ENCODE measurements around the gene FUT2.
A peak's percentile ranks its signal among the peaks of the same experiment; 100 is the strongest.

Gene FUT2

DNA sequence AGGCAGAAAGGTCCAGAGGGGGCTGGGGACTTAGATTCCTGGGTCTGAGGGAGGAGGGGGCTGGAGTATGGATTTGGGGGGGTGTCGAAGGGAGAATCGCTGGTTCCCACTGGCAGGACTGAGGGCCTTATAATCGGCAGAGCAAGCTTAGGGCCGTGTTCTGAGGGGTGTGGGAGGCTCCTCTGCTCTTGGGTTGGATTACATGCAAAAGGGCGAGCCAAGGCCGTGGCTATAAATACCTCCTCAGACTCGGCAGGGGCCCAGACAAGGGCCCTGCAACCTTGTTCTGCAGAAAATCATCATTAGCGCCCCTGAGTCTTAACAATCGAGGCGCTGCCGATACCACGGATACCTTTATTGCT lies 24.5 kb downstream of the FUT2 start:
- Histone ChIP-seq H3K36me3 (ENCODE audit: insufficient read depth, low read length) (no peaks in the 10 kb centered on the region), H3K27me3 (ENCODE audit: control insufficient read depth in 1 of 2, insufficient read depth in 2 of 2, low read length in 2 of 2) (no peaks in the 10 kb centered on the region), H3K4me3 (ENCODE audit: low read depth in 1 of 2, low read length in 2 of 2) (peak overlapping the region; percentile 55 to 57), H3K27ac (ENCODE audit: low read depth, low read length) (peak overlapping the region; percentile 62), H3K4me1 (ENCODE audit: insufficient read depth, low read length) (peaks cover 19% of the 10 kb centered on the region), H3K9me3 (ENCODE audit: low read length) (no peaks in the 10 kb centered on the region), H3K9ac (ENCODE audit: low read length) (no peak overlapping the region)

DNA sequence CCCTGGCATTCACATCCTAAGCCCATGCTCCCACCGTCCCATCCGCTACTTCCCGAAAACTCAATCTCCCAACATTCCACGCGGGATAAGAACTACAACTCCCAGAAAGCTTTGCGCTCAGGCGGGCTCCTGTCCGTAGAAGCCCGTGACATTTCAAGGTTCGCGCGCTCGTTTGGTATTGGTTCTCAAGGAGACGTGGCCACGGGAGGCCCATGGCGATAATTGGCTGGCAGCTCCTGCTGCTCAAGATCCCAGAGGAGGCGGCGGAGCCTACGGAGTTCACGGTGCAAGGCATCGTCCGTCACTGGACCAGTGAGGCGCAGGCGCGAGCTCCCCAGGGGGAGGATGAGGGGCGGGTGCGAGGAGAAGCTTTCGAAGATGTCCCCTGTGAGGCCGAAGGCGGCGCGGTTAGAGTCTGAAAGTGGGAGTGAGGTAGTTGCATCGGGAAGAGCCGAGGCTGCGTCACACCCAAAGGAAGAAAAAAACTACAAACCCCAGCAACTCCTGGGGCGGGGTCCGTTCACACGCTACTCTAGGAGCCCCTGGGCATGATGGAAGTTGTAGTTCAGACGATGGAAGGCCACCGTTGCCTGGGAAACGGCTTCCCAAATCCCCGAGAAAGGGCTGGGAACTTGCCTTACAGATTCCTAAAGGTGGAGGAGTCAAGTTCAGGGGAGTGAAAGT lies 25.0 kb downstream of the FUT2 start:
- H3K27me3 ChIP-seq (ENCODE audit: control insufficient read depth in 1 of 2, insufficient read depth in 2 of 2, low read length in 2 of 2), result no peaks in the 10 kb centered on the region
- peak overlapping the region; percentile 55 to 57 for H3K4me3 ChIP-seq (ENCODE audit: low read depth in 1 of 2, low read length in 2 of 2)
- peak overlapping the region; percentile 62 for H3K27ac ChIP-seq (ENCODE audit: low read depth, low read length)
- H3K9ac ChIP-seq (ENCODE audit: low read length), result no peak overlapping the region
- no peaks in the 10 kb centered on the region for H3K36me3 ChIP-seq (ENCODE audit: insufficient read depth, low read length)
- no peaks in the 10 kb centered on the region for H3K9me3 ChIP-seq (ENCODE audit: low read length)
- peaks cover 13% of the 10 kb centered on the region for H3K4me1 ChIP-seq (ENCODE audit: insufficient read depth, low read length)

DNA sequence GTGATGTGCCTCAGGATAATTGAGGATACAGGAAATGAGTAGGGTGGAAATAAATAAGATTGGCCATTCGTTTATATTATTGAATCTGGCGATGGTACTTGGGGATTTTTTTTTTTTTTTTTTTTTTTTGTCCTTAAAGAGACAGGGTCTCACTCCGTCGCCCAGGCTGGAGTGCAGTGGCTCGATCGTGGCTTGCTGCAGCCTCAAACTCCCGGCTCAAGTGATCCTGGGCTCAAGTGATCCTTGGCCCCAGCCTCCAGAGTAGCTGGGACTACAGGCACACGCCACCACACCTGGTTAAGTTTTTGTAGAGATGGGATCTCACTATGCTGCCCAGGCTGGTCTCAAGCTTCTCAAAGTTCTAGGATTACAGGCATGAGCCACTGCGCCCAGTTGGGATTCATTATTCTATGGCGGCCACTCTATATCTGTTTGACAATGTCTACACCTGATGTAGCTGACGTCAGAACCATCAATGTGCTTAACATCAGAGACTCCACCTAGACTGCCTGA lies 26.5 kb downstream of the FUT2 start:
- H3K9ac ChIP-seq (ENCODE audit: low read length), result no peak overlapping the region
- H3K9me3 ChIP-seq (ENCODE audit: low read length), result no peaks in the 10 kb centered on the region
- no peak overlapping the region for H3K4me3 ChIP-seq (ENCODE audit: low read depth in 1 of 2, low read length in 2 of 2)
- no peaks in the 10 kb centered on the region for H3K27me3 ChIP-seq (ENCODE audit: control insufficient read depth in 1 of 2, insufficient read depth in 2 of 2, low read length in 2 of 2)
- peaks cover 1% of the 10 kb centered on the region for H3K4me1 ChIP-seq (ENCODE audit: insufficient read depth, low read length)
- H3K36me3 ChIP-seq (ENCODE audit: insufficient read depth, low read length), result no peaks in the 10 kb centered on the region
- H3K27ac ChIP-seq (ENCODE audit: low read depth, low read length), result no peak overlapping the region

DNA sequence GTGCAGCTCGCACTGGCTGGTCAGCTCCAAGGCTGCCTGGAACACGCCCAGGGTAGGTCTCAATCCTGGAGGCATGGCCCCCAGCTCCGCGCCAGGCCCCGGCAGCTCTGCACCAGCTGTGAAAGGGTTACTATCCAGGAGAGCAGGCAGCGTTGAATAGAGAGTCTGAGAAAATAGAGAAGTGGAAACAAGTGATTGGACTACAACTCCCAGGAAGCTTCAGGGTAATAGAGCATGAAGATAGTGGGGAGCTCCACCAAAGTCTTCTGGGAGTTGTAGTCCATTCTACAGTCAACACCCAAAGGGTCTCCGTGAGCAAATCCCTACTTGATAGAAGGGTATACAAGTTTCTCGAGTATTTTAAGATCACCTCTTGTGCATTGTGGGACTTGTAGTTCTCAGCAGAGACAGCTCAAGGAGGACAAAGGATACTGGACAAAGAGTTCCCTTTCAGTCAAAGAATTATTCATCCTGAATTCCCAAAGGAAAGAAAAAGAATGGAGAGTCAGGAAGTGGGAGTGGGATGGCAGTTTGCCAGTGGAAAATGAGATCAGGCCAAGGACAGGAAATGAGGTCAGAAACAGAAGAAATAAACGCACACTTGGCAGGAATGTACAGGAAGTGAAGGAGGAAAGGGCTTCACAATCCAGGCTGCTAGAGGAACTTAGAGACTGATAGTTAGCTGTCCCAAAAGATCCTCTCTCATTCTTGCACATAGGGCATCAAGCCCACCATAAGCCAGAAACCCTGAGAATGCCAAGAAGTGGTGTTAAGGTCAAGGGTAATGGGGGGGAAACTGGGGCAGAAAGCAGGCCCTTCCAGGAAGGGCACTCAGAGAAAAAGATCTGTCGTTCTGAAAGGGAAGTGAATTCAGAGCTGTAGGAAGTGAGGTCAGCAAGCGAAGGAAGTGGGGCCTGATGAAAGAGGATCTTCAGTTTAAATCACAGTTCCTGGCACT lies 29.3 kb downstream of the FUT2 start:
- Histone ChIP-seq H3K4me3 (ENCODE audit: low read depth in 1 of 2, low read length in 2 of 2) (no peak overlapping the region), H3K4me1 (ENCODE audit: insufficient read depth, low read length) (no peaks in the 10 kb centered on the region), H3K36me3 (ENCODE audit: insufficient read depth, low read length) (no peaks in the 10 kb centered on the region), H3K9me3 (ENCODE audit: low read length) (no peaks in the 10 kb centered on the region), H3K27ac (ENCODE audit: low read depth, low read length) (peak overlapping the region; percentile 12), H3K9ac (ENCODE audit: low read length) (no peak overlapping the region), H3K27me3 (ENCODE audit: control insufficient read depth in 1 of 2, insufficient read depth in 2 of 2, low read length in 2 of 2) (peaks cover 0 to 4% of the 10 kb centered on the region in 2 donors)

DNA sequence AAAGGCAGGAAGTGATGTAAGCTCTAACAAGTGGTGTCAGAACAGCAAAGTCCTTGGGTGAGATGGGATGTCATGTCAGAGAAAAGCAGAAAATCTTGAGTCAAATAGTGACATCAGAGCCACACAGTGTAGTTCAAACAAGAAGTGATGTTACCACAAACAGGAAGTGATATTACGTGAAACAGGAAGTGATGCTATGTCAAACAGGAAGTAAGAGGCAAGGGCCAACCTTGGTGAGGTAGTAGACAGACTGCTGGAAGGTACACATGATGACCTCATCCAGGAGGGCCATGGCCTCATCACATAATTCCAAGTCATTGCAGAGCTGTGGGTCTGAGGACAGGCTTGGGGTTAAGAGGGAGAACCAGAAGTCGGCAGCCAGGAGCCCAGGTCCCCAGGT lies 30.8 kb downstream of the FUT2 start:
- H3K27me3 ChIP-seq (ENCODE audit: control insufficient read depth in 1 of 2, insufficient read depth in 2 of 2, low read length in 2 of 2), result peaks cover 0 to 4% of the 10 kb centered on the region in 2 donors
- no peak overlapping the region for H3K9ac ChIP-seq (ENCODE audit: low read length)
- H3K4me3 ChIP-seq (ENCODE audit: low read depth in 1 of 2, low read length in 2 of 2), result no peak overlapping the region
- H3K9me3 ChIP-seq (ENCODE audit: low read length), result no peaks in the 10 kb centered on the region
- H3K27ac ChIP-seq (ENCODE audit: low read depth, low read length), result no peak overlapping the region
- H3K36me3 ChIP-seq (ENCODE audit: insufficient read depth, low read length), result no peaks in the 10 kb centered on the region
- no peaks in the 10 kb centered on the region for H3K4me1 ChIP-seq (ENCODE audit: insufficient read depth, low read length)

DNA sequence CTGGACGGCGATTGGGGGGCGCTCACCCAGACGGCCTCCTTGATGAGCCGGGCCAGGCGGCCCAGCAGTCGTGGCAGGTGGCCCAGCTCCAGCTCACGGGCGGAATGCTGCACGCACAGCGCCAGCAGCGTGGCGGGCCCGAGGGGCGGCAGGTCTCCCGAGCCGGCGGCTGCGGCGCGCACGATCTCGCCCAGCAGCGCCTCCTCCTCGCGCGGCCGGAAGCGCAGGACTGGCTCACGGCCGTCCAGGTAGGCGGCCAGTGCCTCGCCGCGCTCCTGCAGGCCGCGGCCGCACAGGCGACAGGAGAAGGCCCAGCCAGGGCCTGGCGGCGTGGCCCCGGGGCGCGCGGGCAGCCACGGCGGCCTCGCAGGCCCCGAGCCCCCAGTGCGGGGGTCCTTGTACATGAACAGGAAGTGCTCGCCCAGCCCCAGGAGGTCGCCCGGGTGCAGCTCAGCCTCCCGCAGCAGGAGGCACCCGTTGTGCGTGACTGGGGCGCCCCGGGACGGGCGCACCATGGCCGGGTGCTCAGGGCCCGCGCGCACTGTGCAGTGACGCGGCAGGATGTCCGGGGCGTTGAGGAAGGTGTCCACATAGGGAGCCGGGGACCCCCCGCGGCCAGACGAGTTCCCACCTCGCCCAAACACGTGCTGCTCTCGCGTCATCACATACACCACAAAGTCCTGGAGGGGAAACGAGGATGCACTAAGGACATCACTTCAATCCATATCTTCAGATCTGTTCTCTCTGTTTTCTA lies 33.3 kb downstream of the FUT2 start:
- H3K9me3 ChIP-seq (ENCODE audit: low read length), result no peaks in the 10 kb centered on the region
- no peaks in the 10 kb centered on the region for H3K4me1 ChIP-seq (ENCODE audit: insufficient read depth, low read length)
- H3K27me3 ChIP-seq (ENCODE audit: control insufficient read depth in 1 of 2, insufficient read depth in 2 of 2, low read length in 2 of 2), result peaks cover 0 to 4% of the 10 kb centered on the region in 2 donors
- H3K27ac ChIP-seq (ENCODE audit: low read depth, low read length), result peak overlapping the region; percentile 13
- no peak overlapping the region for H3K9ac ChIP-seq (ENCODE audit: low read length)
- H3K4me3 ChIP-seq (ENCODE audit: low read depth in 1 of 2, low read length in 2 of 2), result no peak overlapping the region
- no peaks in the 10 kb centered on the region for H3K36me3 ChIP-seq (ENCODE audit: insufficient read depth, low read length)

DNA sequence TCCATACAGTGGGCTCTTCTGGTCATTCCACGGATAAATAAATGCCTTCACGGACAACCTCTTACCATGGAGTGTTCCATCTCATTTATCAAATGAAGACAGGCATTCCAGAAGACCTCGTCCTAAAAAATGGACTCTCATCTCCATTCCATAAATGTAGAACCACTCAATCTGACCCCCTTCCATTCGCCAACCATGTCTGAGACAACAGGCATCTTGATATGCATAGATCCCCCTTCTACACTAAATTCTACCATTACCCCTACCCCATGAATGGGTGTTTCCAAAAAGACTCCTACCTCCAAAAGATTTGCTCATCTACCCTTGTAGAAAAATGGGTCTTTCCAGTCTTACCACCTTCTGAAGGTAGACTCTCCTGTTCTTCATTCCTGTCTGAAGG lies 35.7 kb downstream of the FUT2 start:
- no peak overlapping the region for H3K9ac ChIP-seq (ENCODE audit: low read length)
- H3K4me3 ChIP-seq (ENCODE audit: low read depth in 1 of 2, low read length in 2 of 2), result no peak overlapping the region
- H3K4me1 ChIP-seq (ENCODE audit: insufficient read depth, low read length), result no peaks in the 10 kb centered on the region
- no peaks in the 10 kb centered on the region for H3K36me3 ChIP-seq (ENCODE audit: insufficient read depth, low read length)
- H3K27ac ChIP-seq (ENCODE audit: low read depth, low read length), result no peak overlapping the region
- H3K9me3 ChIP-seq (ENCODE audit: low read length), result no peaks in the 10 kb centered on the region
- peaks cover 0 to 11% of the 10 kb centered on the region in 2 donors for H3K27me3 ChIP-seq (ENCODE audit: control insufficient read depth in 1 of 2, insufficient read depth in 2 of 2, low read length in 2 of 2)

DNA sequence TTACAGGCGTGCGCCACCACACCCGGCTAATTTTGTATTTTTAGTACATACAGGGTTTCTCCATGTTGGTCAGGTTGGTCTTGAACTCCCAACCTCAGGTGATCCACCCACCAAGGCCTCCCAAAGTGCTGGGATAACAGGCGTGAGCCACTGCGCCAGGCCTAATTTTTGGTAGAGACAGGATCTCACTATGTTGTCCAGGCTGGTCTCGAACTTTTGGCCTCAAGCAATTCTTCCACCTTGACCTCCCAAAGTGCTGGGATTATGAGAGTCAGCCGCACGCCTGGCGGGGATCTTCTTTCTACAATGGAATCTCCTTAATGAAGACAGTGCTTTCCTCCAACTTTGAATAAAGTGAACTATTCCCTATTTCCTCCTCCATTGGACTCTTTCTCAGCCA lies 38.9 kb downstream of the FUT2 start:
- Histone ChIP-seq H3K9ac (ENCODE audit: low read length) (no peak overlapping the region), H3K36me3 (ENCODE audit: insufficient read depth, low read length) (no peaks in the 10 kb centered on the region), H3K27me3 (ENCODE audit: control insufficient read depth in 1 of 2, insufficient read depth in 2 of 2, low read length in 2 of 2) (peaks cover 0 to 7% of the 10 kb centered on the region in 2 donors), H3K4me3 (ENCODE audit: low read depth in 1 of 2, low read length in 2 of 2) (no peak overlapping the region), H3K4me1 (ENCODE audit: insufficient read depth, low read length) (no peaks in the 10 kb centered on the region), H3K27ac (ENCODE audit: low read depth, low read length) (no peak overlapping the region), H3K9me3 (ENCODE audit: low read length) (no peaks in the 10 kb centered on the region)

DNA sequence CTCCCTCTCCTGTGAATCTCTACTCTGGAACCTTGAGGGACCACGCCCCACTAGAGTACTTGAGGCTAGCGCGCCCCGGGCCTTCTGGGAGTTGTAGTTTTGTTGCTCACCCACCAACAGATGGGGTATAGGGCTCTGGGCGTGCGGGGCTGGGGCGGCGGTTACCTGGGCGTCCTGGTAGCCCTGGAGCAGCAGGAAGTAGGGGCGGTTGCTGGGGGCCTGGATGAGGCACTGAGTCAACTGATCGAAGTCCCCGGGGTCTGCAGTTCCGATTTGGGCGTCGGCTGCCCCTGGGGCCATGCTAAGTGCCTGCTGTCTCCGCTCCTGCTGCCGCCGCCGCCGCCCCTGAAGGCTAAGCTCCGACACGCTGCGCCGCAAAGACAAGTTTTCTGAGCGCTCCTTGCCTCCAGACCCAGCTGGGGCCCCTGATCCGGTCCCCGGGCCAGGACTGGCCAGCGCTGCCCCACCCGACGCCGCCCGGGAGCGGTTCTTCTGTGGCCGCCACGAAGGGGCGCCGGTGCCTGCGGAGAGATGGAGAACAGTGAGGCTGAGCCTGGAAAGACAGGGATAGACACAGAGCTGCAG lies 39.4 kb downstream of the FUT2 start:
- Histone ChIP-seq H3K27me3 (ENCODE audit: control insufficient read depth in 1 of 2, insufficient read depth in 2 of 2, low read length in 2 of 2) (peaks cover 0 to 11% of the 10 kb centered on the region in 2 donors), H3K4me1 (ENCODE audit: insufficient read depth, low read length) (no peaks in the 10 kb centered on the region), H3K36me3 (ENCODE audit: insufficient read depth, low read length) (no peaks in the 10 kb centered on the region), H3K9ac (ENCODE audit: low read length) (no peak overlapping the region), H3K9me3 (ENCODE audit: low read length) (no peaks in the 10 kb centered on the region), H3K27ac (ENCODE audit: low read depth, low read length) (no peak overlapping the region), H3K4me3 (ENCODE audit: low read depth in 1 of 2, low read length in 2 of 2) (no peak overlapping the region)

DNA sequence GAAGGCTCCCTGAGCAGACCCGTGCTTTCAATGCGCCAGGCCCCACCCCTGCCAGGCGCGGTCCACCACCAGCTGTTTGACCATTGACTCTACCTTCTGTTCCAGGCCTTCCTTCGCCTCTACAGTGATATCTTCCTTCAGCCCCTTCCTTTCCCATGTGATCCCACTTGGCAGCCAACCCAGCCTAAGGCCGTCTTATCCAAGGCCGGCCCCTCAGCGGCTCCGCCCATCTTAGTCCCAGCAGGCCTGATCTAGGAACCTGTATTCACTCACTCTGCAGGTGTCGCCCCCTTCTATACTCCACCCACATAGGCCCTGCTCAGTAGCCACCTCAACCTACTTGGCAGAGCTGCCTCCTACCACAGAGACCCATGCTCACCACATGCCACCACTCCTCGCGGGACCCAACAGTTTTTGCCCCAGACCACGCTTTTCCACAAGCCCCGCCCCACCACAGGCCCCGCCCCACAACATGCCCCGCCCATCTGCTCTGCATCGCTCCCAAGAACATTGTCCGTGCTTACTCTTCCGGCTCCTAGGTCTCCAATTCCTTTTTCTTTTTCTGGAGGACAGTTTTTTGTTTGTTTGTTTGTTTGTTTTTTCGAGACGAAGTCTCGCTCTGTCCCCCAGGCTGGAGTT lies 41.7 kb downstream of the FUT2 start:
- H3K27ac ChIP-seq (ENCODE audit: low read depth, low read length), result no peak overlapping the region
- H3K4me3 ChIP-seq (ENCODE audit: low read depth in 1 of 2, low read length in 2 of 2), result no peak overlapping the region
- peaks cover 0 to 15% of the 10 kb centered on the region in 2 donors for H3K27me3 ChIP-seq (ENCODE audit: control insufficient read depth in 1 of 2, insufficient read depth in 2 of 2, low read length in 2 of 2)
- no peaks in the 10 kb centered on the region for H3K9me3 ChIP-seq (ENCODE audit: low read length)
- H3K9ac ChIP-seq (ENCODE audit: low read length), result no peak overlapping the region
- H3K36me3 ChIP-seq (ENCODE audit: insufficient read depth, low read length), result no peaks in the 10 kb centered on the region
- H3K4me1 ChIP-seq (ENCODE audit: insufficient read depth, low read length), result no peaks in the 10 kb centered on the region

Data from muscle layer of colon (tissue), 2 donors.